SK-N-SH treated with all-trans-retinoic acid at 6 μM for 48 hours (cell line): ENCODE results near the gene NKX1-1.

Experiments used
- ATAC-seq: fragments of 200-7000 bp; cut with Tn5 transposase; 3 replicates; pipeline ENCODE4 v1.9.1; 2020; ENCODE audit warnings: mild to moderate bottlenecking, moderate library complexity
- ARNTL ChIP-seq: fragments of 450-650 bp; formaldehyde crosslinking; IDR thresholded peaks from 2 replicates; pipeline ENCODE4 v1.5.0; 2020; ENCODE audit warnings: low read depth, mild to moderate bottlenecking, moderate library complexity, borderline replicate concordance
- BACH2 ChIP-seq: fragments of 250-450 bp; sonication (Bioruptor Pico); IDR thresholded peaks from 2 replicates; pipeline ENCODE4 v1.9.0; 2021; ENCODE audit warnings: mild to moderate bottlenecking, borderline replicate concordance
- CSDC2 ChIP-seq: fragments of 250-450 bp; sonication (Bioruptor Pico); IDR thresholded peaks from 2 replicates; pipeline ENCODE4 v1.5.0; 2020; ENCODE audit warnings: mild to moderate bottlenecking, moderate library complexity
- ESRRG ChIP-seq: fragments of 250-450 bp; sonication (Bioruptor Pico); IDR thresholded peaks from 2 replicates; pipeline ENCODE4 v1.6.1; 2021; ENCODE audit warnings: mild to moderate bottlenecking
- GLIS3 ChIP-seq: fragments of 250-450 bp; sonication (Bioruptor Pico); IDR thresholded peaks from 2 replicates; pipeline ENCODE4 v1.5.0; 2020; ENCODE audit warnings: mild to moderate bottlenecking, moderate library complexity
- OSR1 ChIP-seq: fragments of 250-450 bp; sonication (Bioruptor Pico); IDR thresholded peaks from 2 replicates; pipeline ENCODE4 v1.8.0; 2022; ENCODE audit warnings: moderate library complexity, mild to moderate bottlenecking, inconsistent platforms
- PPARA ChIP-seq: fragments of 250-450 bp; sonication (Bioruptor Pico); IDR thresholded peaks from 2 replicates; pipeline ENCODE4 v1.5.0; 2020; ENCODE audit warnings: mild to moderate bottlenecking, borderline replicate concordance
- RARB ChIP-seq: fragments of 250-450 bp; sonication (Bioruptor Pico); IDR thresholded peaks from 2 replicates; pipeline ENCODE4 v1.8.0; 2021; ENCODE audit warnings: mild to moderate bottlenecking, moderate library complexity
- SNAI2 ChIP-seq: fragments of 250-450 bp; sonication (Bioruptor Pico); IDR thresholded peaks from 2 replicates; pipeline ENCODE4 v1.5.0; 2020; ENCODE audit warnings: mild to moderate bottlenecking, moderate library complexity
- TCF4 ChIP-seq: fragments of 250-450 bp; sonication (Bioruptor Pico); IDR thresholded peaks from 2 replicates; pipeline ENCODE4 v1.8.0; 2021; ENCODE audit warnings: mild to moderate bottlenecking, moderate library complexity, borderline replicate concordance
- TOX ChIP-seq: fragments of 250-450 bp; sonication (Bioruptor Pico); IDR thresholded peaks from 2 replicates; pipeline ENCODE4 v1.8.0; 2021; ENCODE audit warnings: mild to moderate bottlenecking, moderate library complexity, borderline replicate concordance
- ZC3H10 ChIP-seq: fragments of 250-450 bp; sonication (Bioruptor Pico); IDR thresholded peaks from 2 replicates; pipeline ENCODE4 v1.5.1; 2021; ENCODE audit warnings: mild to moderate bottlenecking, moderate library complexity
- ZFP3 ChIP-seq: fragments of 250-450 bp; sonication (Bioruptor Pico); IDR thresholded peaks from 2 replicates; pipeline ENCODE4 v1.5.0; 2020; ENCODE audit warnings: mild to moderate bottlenecking, moderate library complexity
- ZFP30 ChIP-seq: fragments of 450-650 bp; formaldehyde crosslinking; IDR thresholded peaks from 2 replicates; pipeline ENCODE4 v1.5.0; 2022; ENCODE audit warnings: mild to moderate bottlenecking, moderate library complexity
- ZNF565 ChIP-seq: fragments of 450-650 bp; formaldehyde crosslinking; conservative IDR thresholded peaks from 2 replicates; pipeline ENCODE4 v1.5.0; 2020; ENCODE audit warnings: low read depth, mild to moderate bottlenecking, moderate library complexity
- ZNF70 ChIP-seq: fragments of 450-650 bp; formaldehyde crosslinking; IDR thresholded peaks from 2 replicates; pipeline ENCODE4 v1.5.0; 2020; ENCODE audit warnings: mild to moderate bottlenecking, moderate library complexity
- ZNF8 ChIP-seq: fragments of 450-650 bp; formaldehyde crosslinking; IDR thresholded peaks from 2 replicates; pipeline ENCODE4 v1.5.0; 2020; ENCODE audit warnings: mild to moderate bottlenecking, moderate library complexity
- TF ChIP-seq, protein P1 (sequence below): fragments of 250-450 bp; sonication (Bioruptor Pico); IDR thresholded peaks from 2 replicates; pipeline ENCODE4 v1.8.0; 2020; ENCODE audit warnings: mild to moderate bottlenecking, moderate library complexity, borderline replicate concordance
- TF ChIP-seq, protein P2 (sequence below): fragments of 250-450 bp; sonication (Bioruptor Pico); IDR thresholded peaks from 2 replicates; pipeline ENCODE4 v1.5.1; 2020; ENCODE audit warnings: low read depth, mild to moderate bottlenecking, moderate library complexity
- TF ChIP-seq, protein P3 (sequence below): fragments of 250-450 bp; sonication (Bioruptor Pico); IDR thresholded peaks from 2 replicates; pipeline ENCODE4 v1.5.0; 2020; ENCODE audit warnings: mild to moderate bottlenecking, moderate library complexity
- TF ChIP-seq, protein P4 (sequence below): fragments of 250-450 bp; sonication (Bioruptor Pico); IDR thresholded peaks from 2 replicates; pipeline ENCODE4 v1.8.0; 2021; ENCODE audit warnings: low read depth, mild to moderate bottlenecking, moderate library complexity, borderline replicate concordance
- TF ChIP-seq, protein P5 (sequence below): fragments of 250-450 bp; sonication (Bioruptor Pico); IDR thresholded peaks from 2 replicates; pipeline ENCODE4 v1.5.1; 2021; ENCODE audit warnings: mild to moderate bottlenecking, moderate library complexity

NKX1-1 gene

DNA sequence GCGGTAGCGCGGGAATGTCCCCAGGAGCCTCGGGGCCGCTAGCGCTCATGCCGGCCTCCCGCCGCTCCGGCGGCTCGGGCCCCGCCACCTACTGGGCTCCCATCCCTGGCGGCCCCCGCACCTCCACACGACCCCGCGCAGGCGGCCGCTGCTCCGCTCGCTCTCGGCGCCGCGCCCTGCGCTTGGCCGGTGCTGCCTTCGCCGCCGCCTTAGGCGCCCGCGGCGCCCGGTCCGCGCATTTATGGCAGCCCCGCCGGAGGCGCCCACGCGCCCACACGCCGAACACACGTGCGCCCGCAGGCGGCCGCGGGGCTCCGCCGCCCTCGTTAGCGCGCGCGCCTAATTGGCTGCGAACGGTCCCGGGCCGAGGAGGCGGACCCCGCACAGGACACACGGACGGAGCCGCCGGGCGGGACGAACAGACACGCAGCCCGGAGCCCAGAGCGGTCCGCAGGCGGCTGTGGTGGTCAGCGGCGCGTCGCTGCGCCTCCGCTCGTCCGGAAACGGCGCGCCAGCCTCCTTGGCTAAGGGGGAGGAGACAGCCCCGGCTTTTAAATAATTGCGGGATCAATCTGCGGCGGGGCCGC, at the start of gene NKX1-1:
TSS of gene NKX1-1 (minus strand) at position 49 of the 587 bp plus-strand sequence. CDS start at position 49, 0 bp downstream.
- TF ChIP-seq, protein P1, sequence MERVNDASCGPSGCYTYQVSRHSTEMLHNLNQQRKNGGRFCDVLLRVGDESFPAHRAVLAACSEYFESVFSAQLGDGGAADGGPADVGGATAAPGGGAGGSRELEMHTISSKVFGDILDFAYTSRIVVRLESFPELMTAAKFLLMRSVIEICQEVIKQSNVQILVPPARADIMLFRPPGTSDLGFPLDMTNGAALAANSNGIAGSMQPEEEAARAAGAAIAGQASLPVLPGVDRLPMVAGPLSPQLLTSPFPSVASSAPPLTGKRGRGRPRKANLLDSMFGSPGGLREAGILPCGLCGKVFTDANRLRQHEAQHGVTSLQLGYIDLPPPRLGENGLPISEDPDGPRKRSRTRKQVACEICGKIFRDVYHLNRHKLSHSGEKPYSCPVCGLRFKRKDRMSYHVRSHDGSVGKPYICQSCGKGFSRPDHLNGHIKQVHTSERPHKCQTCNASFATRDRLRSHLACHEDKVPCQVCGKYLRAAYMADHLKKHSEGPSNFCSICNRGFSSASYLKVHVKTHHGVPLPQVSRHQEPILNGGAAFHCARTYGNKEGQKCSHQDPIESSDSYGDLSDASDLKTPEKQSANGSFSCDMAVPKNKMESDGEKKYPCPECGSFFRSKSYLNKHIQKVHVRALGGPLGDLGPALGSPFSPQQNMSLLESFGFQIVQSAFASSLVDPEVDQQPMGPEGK (CRISPR knock-in tag): no peak
- no peak for TF ChIP-seq RARB
- TF ChIP-seq CSDC2: no peak
- TF ChIP-seq ZNF565 (CRISPR knock-in tag): no peak
- no peak for TF ChIP-seq SNAI2 (CRISPR knock-in tag)
- no peak for TF ChIP-seq ZNF8 (CRISPR knock-in tag)
- TF ChIP-seq, protein P2, sequence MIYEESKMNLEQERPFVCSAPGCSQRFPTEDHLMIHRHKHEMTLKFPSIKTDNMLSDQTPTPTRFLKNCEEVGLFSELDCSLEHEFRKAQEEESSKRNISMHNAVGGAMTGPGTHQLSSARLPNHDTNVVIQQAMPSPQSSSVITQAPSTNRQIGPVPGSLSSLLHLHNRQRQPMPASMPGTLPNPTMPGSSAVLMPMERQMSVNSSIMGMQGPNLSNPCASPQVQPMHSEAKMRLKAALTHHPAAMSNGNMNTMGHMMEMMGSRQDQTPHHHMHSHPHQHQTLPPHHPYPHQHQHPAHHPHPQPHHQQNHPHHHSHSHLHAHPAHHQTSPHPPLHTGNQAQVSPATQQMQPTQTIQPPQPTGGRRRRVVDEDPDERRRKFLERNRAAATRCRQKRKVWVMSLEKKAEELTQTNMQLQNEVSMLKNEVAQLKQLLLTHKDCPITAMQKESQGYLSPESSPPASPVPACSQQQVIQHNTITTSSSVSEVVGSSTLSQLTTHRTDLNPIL (CRISPR knock-in tag): no peak
- TF ChIP-seq, protein P3, sequence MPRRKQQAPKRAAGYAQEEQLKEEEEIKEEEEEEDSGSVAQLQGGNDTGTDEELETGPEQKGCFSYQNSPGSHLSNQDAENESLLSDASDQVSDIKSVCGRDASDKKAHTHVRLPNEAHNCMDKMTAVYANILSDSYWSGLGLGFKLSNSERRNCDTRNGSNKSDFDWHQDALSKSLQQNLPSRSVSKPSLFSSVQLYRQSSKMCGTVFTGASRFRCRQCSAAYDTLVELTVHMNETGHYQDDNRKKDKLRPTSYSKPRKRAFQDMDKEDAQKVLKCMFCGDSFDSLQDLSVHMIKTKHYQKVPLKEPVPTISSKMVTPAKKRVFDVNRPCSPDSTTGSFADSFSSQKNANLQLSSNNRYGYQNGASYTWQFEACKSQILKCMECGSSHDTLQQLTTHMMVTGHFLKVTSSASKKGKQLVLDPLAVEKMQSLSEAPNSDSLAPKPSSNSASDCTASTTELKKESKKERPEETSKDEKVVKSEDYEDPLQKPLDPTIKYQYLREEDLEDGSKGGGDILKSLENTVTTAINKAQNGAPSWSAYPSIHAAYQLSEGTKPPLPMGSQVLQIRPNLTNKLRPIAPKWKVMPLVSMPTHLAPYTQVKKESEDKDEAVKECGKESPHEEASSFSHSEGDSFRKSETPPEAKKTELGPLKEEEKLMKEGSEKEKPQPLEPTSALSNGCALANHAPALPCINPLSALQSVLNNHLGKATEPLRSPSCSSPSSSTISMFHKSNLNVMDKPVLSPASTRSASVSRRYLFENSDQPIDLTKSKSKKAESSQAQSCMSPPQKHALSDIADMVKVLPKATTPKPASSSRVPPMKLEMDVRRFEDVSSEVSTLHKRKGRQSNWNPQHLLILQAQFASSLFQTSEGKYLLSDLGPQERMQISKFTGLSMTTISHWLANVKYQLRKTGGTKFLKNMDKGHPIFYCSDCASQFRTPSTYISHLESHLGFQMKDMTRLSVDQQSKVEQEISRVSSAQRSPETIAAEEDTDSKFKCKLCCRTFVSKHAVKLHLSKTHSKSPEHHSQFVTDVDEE (CRISPR knock-in tag): no peak
- TF ChIP-seq ZNF70 (CRISPR knock-in tag): no peak
- no peak for TF ChIP-seq TCF4
- no peak for TF ChIP-seq TOX (CRISPR knock-in tag)
- ATAC-seq: no peak

DNA sequence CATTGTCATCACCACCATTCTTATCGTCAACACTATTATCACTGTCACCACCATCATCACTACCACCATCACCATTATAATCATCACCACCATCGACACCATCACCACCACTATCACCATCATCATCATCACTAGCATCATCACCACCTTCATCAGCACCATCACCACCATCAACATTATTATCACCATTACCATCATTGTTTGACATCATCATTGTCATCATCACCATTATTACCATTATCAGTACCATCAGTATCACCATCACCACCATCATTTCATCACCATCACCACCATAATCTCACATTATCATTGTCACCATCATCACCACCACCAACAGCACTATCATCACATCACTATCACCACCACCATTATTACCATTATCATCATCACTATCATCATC, 47.5 kb upstream of the NKX1-1 start:
- TF ChIP-seq ARNTL: no peak
- no peak for TF ChIP-seq ESRRG
- no peak for TF ChIP-seq PPARA (CRISPR knock-in tag)
- TF ChIP-seq BACH2: no peak
- TF ChIP-seq ZC3H10 (CRISPR knock-in tag): no peak
- no peak for ATAC-seq

DNA sequence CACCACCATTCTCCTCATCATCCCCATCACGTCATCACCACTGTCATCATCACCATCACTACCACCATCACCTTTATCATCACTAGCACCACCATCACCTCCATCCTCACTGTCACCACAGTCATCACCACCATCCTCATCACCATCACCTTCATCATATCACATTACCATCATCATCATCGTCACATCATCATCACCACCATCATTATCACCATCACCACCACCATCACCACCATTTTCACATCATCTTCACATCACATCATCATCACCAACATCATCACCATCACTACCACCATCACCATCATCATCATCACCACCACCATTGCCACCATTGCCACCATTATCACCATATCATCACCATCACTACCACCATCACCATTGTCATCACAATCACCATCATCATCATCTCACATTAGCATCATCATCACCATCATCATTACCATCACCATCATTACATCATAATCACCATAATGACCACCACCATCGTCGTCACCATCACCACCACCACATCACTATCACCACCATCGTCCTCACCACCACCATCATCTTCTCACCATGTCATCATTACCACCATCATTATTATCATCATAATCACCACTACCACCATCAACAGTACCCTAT, 46.3 kb upstream of the NKX1-1 start:
- ATAC-seq: no peak
- TF ChIP-seq ESRRG: no peak
- TF ChIP-seq, all 23 proteins: peak for 0

DNA sequence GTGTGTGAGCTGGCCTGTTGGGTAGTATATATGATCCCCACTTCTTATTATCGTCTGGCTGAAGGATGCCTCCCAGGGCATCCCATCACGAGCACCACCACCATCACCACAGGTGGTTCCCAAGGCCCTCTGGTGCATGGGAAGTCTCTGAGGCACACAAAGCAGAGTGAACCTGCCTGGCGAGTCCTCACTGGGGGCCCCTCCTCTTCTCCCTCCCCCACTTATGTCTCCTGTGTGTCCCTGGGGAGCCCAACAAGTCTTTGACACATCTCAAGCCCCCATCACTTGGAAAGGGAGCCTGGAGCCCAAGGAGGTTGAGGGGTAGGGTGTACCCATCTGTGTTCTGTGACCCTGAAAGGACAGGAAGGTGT, 45.5 kb upstream of the NKX1-1 start:
- ATAC-seq: no peak

More for the DNA sequence above, 45.5 kb upstream of the NKX1-1 start:
- TF ChIP-seq ZFP30 (CRISPR knock-in tag) (no peak), ZFP3 (CRISPR knock-in tag) (no peak), TCF4 (no peak), GLIS3 (no peak), CSDC2 (no peak), ZNF8 (CRISPR knock-in tag) (no peak), BACH2 (no peak), OSR1 (CRISPR knock-in tag) (no peak), ZNF565 (CRISPR knock-in tag) (no peak), ZNF70 (CRISPR knock-in tag) (no peak), RARB (no peak), ESRRG (no peak), PPARA (CRISPR knock-in tag) (no peak)
- TF ChIP-seq, protein P4, sequence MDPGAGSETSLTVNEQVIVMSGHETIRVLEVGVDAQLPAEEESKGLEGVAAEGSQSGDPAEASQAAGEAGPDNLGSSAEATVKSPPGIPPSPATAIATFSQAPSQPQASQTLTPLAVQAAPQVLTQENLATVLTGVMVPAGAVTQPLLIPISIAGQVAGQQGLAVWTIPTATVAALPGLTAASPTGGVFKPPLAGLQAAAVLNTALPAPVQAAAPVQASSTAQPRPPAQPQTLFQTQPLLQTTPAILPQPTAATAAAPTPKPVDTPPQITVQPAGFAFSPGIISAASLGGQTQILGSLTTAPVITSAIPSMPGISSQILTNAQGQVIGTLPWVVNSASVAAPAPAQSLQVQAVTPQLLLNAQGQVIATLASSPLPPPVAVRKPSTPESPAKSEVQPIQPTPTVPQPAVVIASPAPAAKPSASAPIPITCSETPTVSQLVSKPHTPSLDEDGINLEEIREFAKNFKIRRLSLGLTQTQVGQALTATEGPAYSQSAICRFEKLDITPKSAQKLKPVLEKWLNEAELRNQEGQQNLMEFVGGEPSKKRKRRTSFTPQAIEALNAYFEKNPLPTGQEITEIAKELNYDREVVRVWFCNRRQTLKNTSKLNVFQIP (CRISPR knock-in tag): no peak
- TF ChIP-seq, protein P5, sequence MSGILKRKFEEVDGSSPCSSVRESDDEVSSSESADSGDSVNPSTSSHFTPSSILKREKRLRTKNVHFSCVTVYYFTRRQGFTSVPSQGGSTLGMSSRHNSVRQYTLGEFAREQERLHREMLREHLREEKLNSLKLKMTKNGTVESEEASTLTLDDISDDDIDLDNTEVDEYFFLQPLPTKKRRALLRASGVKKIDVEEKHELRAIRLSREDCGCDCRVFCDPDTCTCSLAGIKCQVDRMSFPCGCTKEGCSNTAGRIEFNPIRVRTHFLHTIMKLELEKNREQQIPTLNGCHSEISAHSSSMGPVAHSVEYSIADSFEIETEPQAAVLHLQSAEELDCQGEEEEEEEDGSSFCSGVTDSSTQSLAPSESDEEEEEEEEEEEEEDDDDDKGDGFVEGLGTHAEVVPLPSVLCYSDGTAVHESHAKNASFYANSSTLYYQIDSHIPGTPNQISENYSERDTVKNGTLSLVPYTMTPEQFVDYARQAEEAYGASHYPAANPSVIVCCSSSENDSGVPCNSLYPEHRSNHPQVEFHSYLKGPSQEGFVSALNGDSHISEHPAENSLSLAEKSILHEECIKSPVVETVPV (CRISPR knock-in tag): no peak
- TF ChIP-seq, protein P3 (CRISPR knock-in tag): no peak
- TF ChIP-seq, protein P2 (CRISPR knock-in tag): no peak
- TF ChIP-seq, all 23 proteins: peak for 0
